C4-2B (cell line): ENCODE data around the gene SEMA4D.

ENCODE experiments used
- ZFX ChIP-seq: fragments of 450-650 bp; IDR thresholded peaks from 2 replicates; pipeline ENCODE4 v1.6.1; 2017
- TF ChIP-seq, protein P1 (sequence below): fragments of 450-650 bp; conservative IDR thresholded peaks from 2 replicates; pipeline ENCODE4 v1.5.1; 2017; ENCODE audit warnings: mild to moderate bottlenecking

DNA sequence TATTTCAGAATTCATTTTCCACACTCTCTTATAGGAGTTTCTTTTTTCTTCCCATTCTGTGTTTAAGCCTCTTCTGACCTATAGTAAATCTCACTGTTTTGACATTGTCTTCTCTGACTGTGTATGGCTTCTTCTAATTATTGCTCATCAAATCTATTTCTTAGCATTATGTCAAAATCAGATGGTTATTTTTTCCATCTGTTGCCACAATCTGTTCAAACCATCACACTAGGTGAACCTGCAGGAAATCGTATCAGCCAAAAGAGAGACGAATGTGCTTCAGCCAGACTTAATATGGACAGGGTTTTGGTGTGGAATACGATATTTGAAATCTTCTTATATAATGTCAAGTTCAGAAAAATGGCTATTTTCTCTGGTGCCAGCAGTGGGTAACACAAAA lies 15.9 kb upstream of the SEMA4D start:
- TF ChIP-seq, protein P1, sequence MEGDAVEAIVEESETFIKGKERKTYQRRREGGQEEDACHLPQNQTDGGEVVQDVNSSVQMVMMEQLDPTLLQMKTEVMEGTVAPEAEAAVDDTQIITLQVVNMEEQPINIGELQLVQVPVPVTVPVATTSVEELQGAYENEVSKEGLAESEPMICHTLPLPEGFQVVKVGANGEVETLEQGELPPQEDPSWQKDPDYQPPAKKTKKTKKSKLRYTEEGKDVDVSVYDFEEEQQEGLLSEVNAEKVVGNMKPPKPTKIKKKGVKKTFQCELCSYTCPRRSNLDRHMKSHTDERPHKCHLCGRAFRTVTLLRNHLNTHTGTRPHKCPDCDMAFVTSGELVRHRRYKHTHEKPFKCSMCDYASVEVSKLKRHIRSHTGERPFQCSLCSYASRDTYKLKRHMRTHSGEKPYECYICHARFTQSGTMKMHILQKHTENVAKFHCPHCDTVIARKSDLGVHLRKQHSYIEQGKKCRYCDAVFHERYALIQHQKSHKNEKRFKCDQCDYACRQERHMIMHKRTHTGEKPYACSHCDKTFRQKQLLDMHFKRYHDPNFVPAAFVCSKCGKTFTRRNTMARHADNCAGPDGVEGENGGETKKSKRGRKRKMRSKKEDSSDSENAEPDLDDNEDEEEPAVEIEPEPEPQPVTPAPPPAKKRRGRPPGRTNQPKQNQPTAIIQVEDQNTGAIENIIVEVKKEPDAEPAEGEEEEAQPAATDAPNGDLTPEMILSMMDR = no peak
- TF ChIP-seq ZFX = no peak
